ENCODE results near the gene AGBL5. TPM values are rescaled to one million over a fixed set of nuclear protein-coding genes. Genes with fewer than 3 reads are reported as not detected.

The AGBL5 gene
- total and polyA plus RNA-seq, 9 of the 15 experiments (the other 6 are each of a cell fraction or from before 2014, with no cell fraction given) = 3.3 to 52.7 (median 26.2) TPM

DNA sequence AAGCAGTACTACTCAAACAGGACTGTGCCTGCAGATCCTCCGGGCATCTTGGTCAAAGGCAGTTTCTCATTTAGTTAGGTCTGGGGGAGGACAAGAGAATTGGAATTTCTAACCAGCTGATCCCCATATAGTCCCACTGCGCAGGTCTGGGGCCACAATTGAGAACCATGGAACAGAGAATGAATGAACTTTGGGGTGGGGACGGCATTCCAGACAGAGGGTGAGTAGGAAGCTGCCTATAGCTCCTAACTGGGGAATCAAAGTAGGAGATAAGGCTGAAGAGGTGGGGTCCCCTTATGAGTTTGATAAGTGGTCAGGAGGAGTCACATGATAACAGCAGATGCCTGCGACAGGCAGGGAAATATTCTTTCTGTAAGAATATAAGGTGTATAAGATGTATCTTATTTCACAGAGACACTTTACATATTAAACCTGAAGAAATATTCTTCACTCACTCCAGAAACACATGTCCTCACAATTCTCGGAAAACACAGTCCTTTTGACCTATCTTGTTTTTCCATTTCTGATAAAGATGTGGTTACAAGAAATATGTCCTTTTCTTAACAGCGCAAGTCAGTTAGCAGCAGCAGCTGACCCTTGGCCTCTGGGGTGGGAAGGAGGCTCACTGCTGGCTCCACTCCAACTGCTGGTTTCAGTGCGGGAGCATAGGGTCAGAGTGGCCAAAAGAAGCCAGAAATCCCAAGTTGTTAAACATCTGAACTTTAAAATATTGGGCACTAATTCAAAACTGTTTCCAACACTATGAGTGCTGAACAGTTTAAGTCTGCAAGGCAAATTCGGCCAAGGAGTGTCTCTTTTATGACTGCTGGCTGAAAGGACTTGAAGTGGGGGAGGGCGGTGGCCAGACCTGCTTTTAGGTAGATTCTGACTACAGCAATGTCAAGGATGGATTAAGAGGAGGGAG lies 31.3 kb upstream of the AGBL5 start (continued):
- TF ChIP-seq ETV6 (IDR thresholded peaks at IDR 0.05; ENCODE audit: borderline replicate concordance in 1 of 2, low read depth in 2 of 2, low read length in 1 of 2) (peak in 1 of 2 experiments; percentile 56; a peak in 1 of 4 replicates), ETV6 (CRISPR knock-in tag; IDR thresholded peaks at IDR 0.05; ENCODE audit: borderline replicate concordance) (no peak), GABPB1 (CRISPR knock-in tag; IDR thresholded peaks at IDR 0.05) (no peak), ZNF253 (CRISPR knock-in tag; conservative IDR thresholded peaks at IDR 0.05) (no peak), SLC30A9 (CRISPR knock-in tag; IDR thresholded peaks at IDR 0.05) (no peak), ZNF124 (CRISPR knock-in tag; IDR thresholded peaks at IDR 0.05) (no peak), HDGF (IDR thresholded peaks at IDR 0.05) (no peak), ZNF431 (CRISPR knock-in tag; IDR thresholded peaks at IDR 0.05) (no peak), SMC3 (conservative IDR thresholded peaks at IDR 0.05; ENCODE audit: insufficient read depth, low read depth, low read length) (no peak), CREBBP (IDR thresholded peaks at IDR 0.05; ENCODE audit: low read depth, low read length) (no peak), DIDO1 (tag; IDR thresholded peaks at IDR 0.05; ENCODE audit: low read depth) (no peak), CHD2 (IDR thresholded peaks at IDR 0.05; ENCODE audit: low read depth, low read length) (no peak), ZNF143 (CRISPR knock-in tag; IDR thresholded peaks at IDR 0.05) (no peak)
- TF ChIP-seq, protein P1, sequence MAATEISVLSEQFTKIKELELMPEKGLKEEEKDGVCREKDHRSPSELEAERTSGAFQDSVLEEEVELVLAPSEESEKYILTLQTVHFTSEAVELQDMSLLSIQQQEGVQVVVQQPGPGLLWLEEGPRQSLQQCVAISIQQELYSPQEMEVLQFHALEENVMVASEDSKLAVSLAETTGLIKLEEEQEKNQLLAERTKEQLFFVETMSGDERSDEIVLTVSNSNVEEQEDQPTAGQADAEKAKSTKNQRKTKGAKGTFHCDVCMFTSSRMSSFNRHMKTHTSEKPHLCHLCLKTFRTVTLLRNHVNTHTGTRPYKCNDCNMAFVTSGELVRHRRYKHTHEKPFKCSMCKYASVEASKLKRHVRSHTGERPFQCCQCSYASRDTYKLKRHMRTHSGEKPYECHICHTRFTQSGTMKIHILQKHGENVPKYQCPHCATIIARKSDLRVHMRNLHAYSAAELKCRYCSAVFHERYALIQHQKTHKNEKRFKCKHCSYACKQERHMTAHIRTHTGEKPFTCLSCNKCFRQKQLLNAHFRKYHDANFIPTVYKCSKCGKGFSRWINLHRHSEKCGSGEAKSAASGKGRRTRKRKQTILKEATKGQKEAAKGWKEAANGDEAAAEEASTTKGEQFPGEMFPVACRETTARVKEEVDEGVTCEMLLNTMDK (IDR thresholded peaks at IDR 0.05; ENCODE audit: borderline replicate concordance, insufficient read depth, low read depth, low read length, poor library complexity, severe bottlenecking) = no peak
